HG03108 (cell line): ENCODE data around the gene C1orf159.
A peak's percentile ranks its signal among the peaks of the same experiment; 100 is the strongest.
"Not testable (repeated sequence)": the region's sequence is repeated elsewhere in the genome, so short reads cannot be mapped to it uniquely, and the experiment has no call there.

Experiments
- ATAC-seq: cut with Tn5 transposase; IDR thresholded peaks from one replicate; pipeline ENCODE4 v1.9.1; 2021; ENCODE audit warnings: moderate library complexity; ENCODE audit not compliant: unreplicated experiment

C1orf159 gene

GRCh38 chr1:1083416-1084371, 32.2 kb downstream of the C1orf159 start:
- no peak for ATAC-seq

- no peak for ATAC-seq
Measured at GRCh38 chr1:1082776-1083415, 33.0 kb downstream of the C1orf159 start.

- no peak for ATAC-seq
Measured at GRCh38 chr1:1082239-1082775, 33.6 kb downstream of the C1orf159 start.

- ATAC-seq: no peak
Measured at GRCh38 chr1:1081311-1082238, 34.3 kb downstream of the C1orf159 start.

GRCh38 chr1:1080951-1081310, 35.0 kb downstream of the C1orf159 start:
- ATAC-seq: no peak

GRCh38 chr1:1080122-1080757, 35.6 kb downstream of the C1orf159 start:
- peak; percentile 44 for ATAC-seq

- peak; percentile 45 for ATAC-seq
Measured at GRCh38 chr1:1079408-1080121, 36.3 kb downstream of the C1orf159 start.

- not testable (repeated sequence) for ATAC-seq
Measured at GRCh38 chr1:1077396-1077795, 38.5 kb downstream of the C1orf159 start.

- no peak for ATAC-seq
Measured at GRCh38 chr1:1075148-1075935, 40.5 kb downstream of the C1orf159 start.

- no peak for ATAC-seq
Measured at GRCh38 chr1:1074631-1075147, 41.2 kb downstream of the C1orf159 start.

- ATAC-seq: no peak
Measured at GRCh38 chr1:1073743-1074587, 41.9 kb downstream of the C1orf159 start, which contains the start of gene RNF223. RNF223 (minus strand) TSS chr1:1074306; CDS start chr1:1072566, 1,740 bp downstream.

- ATAC-seq: no peak
Measured at GRCh38 chr1:1072849-1073742, 42.8 kb downstream of the C1orf159 start.

- ATAC-seq: no peak
Measured at GRCh38 chr1:1072299-1072848, 43.5 kb downstream of the C1orf159 start.

GRCh38 chr1:1071486-1072298, 44.2 kb downstream of the C1orf159 start:
- ATAC-seq: no peak
